Spleen (tissue), 11 donors: ENCODE measurements around the gene SLC8A3. TPM values are rescaled to one million over a fixed set of nuclear protein-coding genes. Genes with fewer than 3 reads are reported as not detected.

ENCODE experiments used
- DNase-seq: peaks from one replicate; pipeline ENCODE4 v3.0.0-alpha.2; 2020
- H3K27ac ChIP-seq, 8 donors: fragments of 200-600 bp; sonication (generic) in 7 of 8; 1 replicate in 4 of 8; 2 replicates in 4 of 8; pipeline versions ENCODE4 v1.5.0 to v1.8.0; 2016 to 2021; ENCODE audit warnings: inconsistent platforms in 4 of 8, mild to moderate bottlenecking in 4 of 8, moderate library complexity in 1 of 8
- H3K27me3 ChIP-seq, 7 donors: fragments of 200-600 bp; sonication (generic) in 6 of 7; replicated peaks in 1 of 7; 1 replicate in 4 of 7; 2 replicates in 3 of 7; pipeline versions ENCODE4 v1.5.0 to v1.8.0; 2016 to 2021; ENCODE audit warnings: inconsistent platforms in 3 of 7, mild to moderate bottlenecking in 1 of 7
- H3K36me3 ChIP-seq, 6 donors: fragments of 200-600 bp; sonication (generic) in 5 of 6; 1 replicate in 4 of 6; 2 replicates in 2 of 6; pipeline versions ENCODE4 v1.5.0 to v1.8.0; 2016 to 2021; ENCODE audit warnings: inconsistent platforms in 2 of 6
- H3K4me1 ChIP-seq, 6 donors: fragments of 200-600 bp; sonication (generic) in 5 of 6; 1 replicate in 3 of 6; 2 replicates in 3 of 6; pipeline versions ENCODE4 v1.5.0 to v1.8.0; 2016 to 2021; ENCODE audit warnings: inconsistent platforms in 3 of 6
- H3K4me3 ChIP-seq, 8 donors: fragments of 200-600 bp; sonication (generic) in 7 of 8; 1 replicate in 4 of 8; 2 replicates in 4 of 8; pipeline versions ENCODE4 v1.5.0 to v1.8.0; 2016 to 2021; ENCODE audit warnings: inconsistent platforms in 4 of 8, mild to moderate bottlenecking in 4 of 8, moderate library complexity in 2 of 8
- H3K9me3 ChIP-seq, 8 donors: fragments of 200-600 bp; sonication (generic) in 7 of 8; 1 replicate in 4 of 8; 2 replicates in 4 of 8; pipeline versions ENCODE4 v1.5.0 to v1.8.0; 2016 to 2021; ENCODE audit warnings: inconsistent platforms in 4 of 8
- POLR2A ChIP-seq, 3 donors: fragments of 450-650 bp; IDR thresholded peaks; one replicate each; pipeline ENCODE4 v1.5.1; 2017; ENCODE audit warnings: antibody characterized with exemption in 3 of 3, mild to moderate bottlenecking in 1 of 3
- POLR2AphosphoS5 ChIP-seq, 3 donors: sonication (generic); formaldehyde crosslinking; IDR thresholded peaks; one replicate each; pipeline ENCODE4 v1.5.1; 2017; ENCODE audit warnings: antibody characterized with exemption in 3 of 3
- WGBS, 5 donors: extraction: QIAGEN DNeasy Blood & Tissue Kit in 3 of 5; methylation state at CpG; one replicate each; pipeline versions ENCODE4 v1.1.5 to v1.1.7; 2013 to 2018; 5-methylcytosine and 5-hydroxymethylcytosine counted together
- intact Hi-C: fragments of 100-400 bp; cut with DNase I; formaldehyde crosslinking; loops from one replicate; pipeline ENCODE4 v1.15.0; 2023; ENCODE audit warnings: low total_unique reads
- polyA plus RNA-seq, 3 donors: library from polyadenylated mRNA; stranded (reverse); fragments of 200-250 nt; gene quantifications; one replicate each; pipeline ENCODE4 v1.2.1, GENCODE V29; 2013
- total RNA-seq, 7 donors: library from RNA; depleted of rRNA in 3 of 7; stranded (reverse); fragments of >200 nt in 3 of 7; fragmentation: NEBNext Ultra II Directional in 4 of 7; extraction: Animal tissue kit (Norgen Biotek cat#: 25700) in 4 of 7; gene quantifications; one replicate each; pipeline versions ENCODE4 v1.1.0 to v1.2.1, GENCODE V29; 2016 to 2021
- TF ChIP-seq, protein P1 (sequence below), 11 experiments: fragments of 200-600 bp in 7 of 11; fragments of 450-650 bp in 4 of 11; sonication (generic) in 4 of 11; IDR thresholded peaks in 8 of 11; conservative IDR thresholded peaks in 3 of 11; 1 replicate in 7 of 11; 2 replicates in 4 of 11; pipeline versions ENCODE4 v1.4.0 to v1.8.0; 2016 to 2021; ENCODE audit warnings: antibody characterized with exemption in 11 of 11, inconsistent platforms in 4 of 11, mild to moderate bottlenecking in 1 of 11
- donor health status: healthy with polysubstance abuse.
- donor health status: DM: no; HTN: no; CAD: no; lungs with moderate emphysema.
- donor health status: DM: no; HTN: no; CAD: no.
- donor health status: Bipolar disorder and iron deficiency.
- donor health status: healthy.
- donor health status: DM: no; HTN: no; CAD: no.
- donor health status: DM: yes; HTN: yes; CAD: no.

The SLC8A3 gene
- total and polyA plus RNA-seq, 10 donors = 0.19 to 0.52 (median 0.33) TPM; not detected in 3

DNA sequence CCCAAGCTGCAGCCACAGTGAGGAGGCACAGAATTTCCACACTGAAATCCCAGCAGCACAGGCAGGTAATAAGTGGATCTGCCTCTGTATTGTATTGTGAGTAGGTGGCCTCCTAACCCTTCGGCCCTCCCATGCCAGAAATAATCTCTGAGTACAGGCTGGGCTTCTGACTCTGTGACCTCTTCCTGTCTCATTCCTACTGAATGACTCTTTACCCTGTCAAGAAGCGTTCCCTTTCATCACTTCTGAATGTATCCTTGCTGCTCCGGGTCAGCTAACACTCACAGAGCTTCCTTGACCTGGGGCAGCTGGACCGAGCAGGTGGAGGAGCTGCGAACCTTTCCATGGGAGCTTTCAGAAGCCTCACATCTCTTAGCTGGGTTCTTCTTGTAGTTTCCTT lies 119.6 kb downstream of the SLC8A3 start:
- TF ChIP-seq, protein P1, sequence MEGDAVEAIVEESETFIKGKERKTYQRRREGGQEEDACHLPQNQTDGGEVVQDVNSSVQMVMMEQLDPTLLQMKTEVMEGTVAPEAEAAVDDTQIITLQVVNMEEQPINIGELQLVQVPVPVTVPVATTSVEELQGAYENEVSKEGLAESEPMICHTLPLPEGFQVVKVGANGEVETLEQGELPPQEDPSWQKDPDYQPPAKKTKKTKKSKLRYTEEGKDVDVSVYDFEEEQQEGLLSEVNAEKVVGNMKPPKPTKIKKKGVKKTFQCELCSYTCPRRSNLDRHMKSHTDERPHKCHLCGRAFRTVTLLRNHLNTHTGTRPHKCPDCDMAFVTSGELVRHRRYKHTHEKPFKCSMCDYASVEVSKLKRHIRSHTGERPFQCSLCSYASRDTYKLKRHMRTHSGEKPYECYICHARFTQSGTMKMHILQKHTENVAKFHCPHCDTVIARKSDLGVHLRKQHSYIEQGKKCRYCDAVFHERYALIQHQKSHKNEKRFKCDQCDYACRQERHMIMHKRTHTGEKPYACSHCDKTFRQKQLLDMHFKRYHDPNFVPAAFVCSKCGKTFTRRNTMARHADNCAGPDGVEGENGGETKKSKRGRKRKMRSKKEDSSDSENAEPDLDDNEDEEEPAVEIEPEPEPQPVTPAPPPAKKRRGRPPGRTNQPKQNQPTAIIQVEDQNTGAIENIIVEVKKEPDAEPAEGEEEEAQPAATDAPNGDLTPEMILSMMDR (IDR thresholded peaks at IDR 0.05 in 8 of 11, conservative IDR thresholded peaks at IDR 0.05 in 3 of 11) = no peak
- H3K36me3 ChIP-seq = no peaks in the 10 kb centered on the region
- no peak for DNase-seq
- H3K9me3 ChIP-seq = no peaks in the 10 kb centered on the region
- H3K4me1 ChIP-seq = no peaks in the 10 kb centered on the region
- intact Hi-C loops = no loop called here
- H3K27me3 ChIP-seq = peaks cover 0 to 3% (median 0%) of the 10 kb centered on the region in 7 donors
- H3K4me3 ChIP-seq = no peak overlapping the region
- WGBS, 5 donors = 63 to 80% (median 72%) methylated on average over 5 of the region's 5 CpGs
- no peak overlapping the region for H3K27ac ChIP-seq

DNA sequence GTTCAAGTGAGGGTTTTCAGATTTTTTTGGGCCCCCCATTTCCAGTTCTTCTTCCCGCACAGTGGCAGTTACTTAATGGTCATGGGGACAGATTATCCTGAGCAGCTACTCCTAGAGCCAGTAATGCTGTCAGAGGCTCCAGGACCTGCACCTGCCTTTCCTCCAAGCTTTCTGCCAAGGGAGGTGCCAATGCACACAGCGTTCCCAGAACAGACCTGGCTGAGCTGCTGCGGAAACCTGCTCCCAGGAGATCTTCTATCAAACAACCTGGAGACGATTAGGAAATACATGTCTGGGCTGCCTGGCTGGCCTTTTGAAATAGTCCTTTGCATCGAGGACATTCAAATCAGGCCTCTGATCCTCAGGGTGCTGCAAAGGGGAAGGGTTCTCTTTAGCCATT lies 120.9 kb downstream of the SLC8A3 start:
- intact Hi-C loops = no loop called here

DNA sequence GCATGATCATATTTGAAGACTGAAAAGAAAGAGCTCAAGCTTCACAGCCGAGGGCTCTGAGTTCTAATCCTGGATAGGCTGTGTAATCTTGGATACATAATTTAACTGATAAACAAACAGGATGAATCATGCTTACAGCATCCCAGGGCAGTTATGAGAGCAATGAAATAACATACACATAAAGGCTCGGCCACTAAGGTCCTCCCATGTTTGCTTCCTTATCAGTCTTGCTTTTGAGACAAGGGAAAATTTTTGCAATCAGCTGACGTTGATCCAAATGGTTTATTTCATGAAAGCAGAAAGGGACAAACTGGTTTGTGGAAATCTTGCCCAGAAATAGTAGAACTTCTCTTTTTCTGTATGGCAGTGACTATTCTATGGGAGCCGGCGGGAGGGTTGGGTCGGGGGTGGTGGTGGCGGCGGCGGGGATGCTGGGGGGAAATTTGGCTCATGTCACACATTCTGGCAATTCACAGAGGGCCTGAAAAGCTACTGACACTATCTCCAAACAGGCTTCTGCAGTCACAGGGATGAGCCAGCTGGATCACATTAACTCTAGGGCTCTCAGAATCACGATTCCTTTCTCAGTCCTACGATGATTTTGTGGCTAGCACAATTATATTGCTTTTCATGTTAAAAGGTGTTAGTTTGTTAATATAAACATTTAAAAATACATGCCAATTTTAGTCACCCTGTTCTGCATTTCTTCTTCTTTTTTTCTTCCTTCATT lies 124.5 kb downstream of the SLC8A3 start:
- 72 to 93% (median 81%) methylated on average over 11 of the region's 11 CpGs for WGBS, 5 donors
- no peak for DNase-seq
- H3K9me3 ChIP-seq = no peaks in the 10 kb centered on the region
- intact Hi-C loops = no loop called here
- no peaks in the 10 kb centered on the region for H3K36me3 ChIP-seq
- no peak for TF ChIP-seq POLR2AphosphoS5 (IDR thresholded peaks at IDR 0.05)
- TF ChIP-seq, protein P1 (IDR thresholded peaks at IDR 0.05 in 8 of 11, conservative IDR thresholded peaks at IDR 0.05 in 3 of 11) = no peak
- no peak for TF ChIP-seq POLR2A (IDR thresholded peaks at IDR 0.05)
- H3K4me1 ChIP-seq = no peaks in the 10 kb centered on the region
- H3K4me3 ChIP-seq = no peak overlapping the region
- H3K27ac ChIP-seq = no peak overlapping the region
- peaks cover 0 to 9% (median 0%) of the 10 kb centered on the region in 7 donors for H3K27me3 ChIP-seq

More for the DNA sequence above, 120.9 kb downstream of the SLC8A3 start:
- H3K9me3 ChIP-seq = no peaks in the 10 kb centered on the region
- no peaks in the 10 kb centered on the region for H3K36me3 ChIP-seq
- TF ChIP-seq, protein P1 (IDR thresholded peaks at IDR 0.05 in 8 of 11, conservative IDR thresholded peaks at IDR 0.05 in 3 of 11) = no peak
- TF ChIP-seq POLR2AphosphoS5 (IDR thresholded peaks at IDR 0.05) (no peak), POLR2A (IDR thresholded peaks at IDR 0.05) (no peak)
- WGBS, 5 donors = 88 to 96% (median 92%) methylated on average over 4 to 5 of the region's 5 CpGs
- peaks cover 0 to 6% (median 0%) of the 10 kb centered on the region in 7 donors for H3K27me3 ChIP-seq
- no peak for DNase-seq
- H3K4me3 ChIP-seq = no peak overlapping the region
- no peak overlapping the region for H3K27ac ChIP-seq
- no peaks in the 10 kb centered on the region for H3K4me1 ChIP-seq

DNA sequence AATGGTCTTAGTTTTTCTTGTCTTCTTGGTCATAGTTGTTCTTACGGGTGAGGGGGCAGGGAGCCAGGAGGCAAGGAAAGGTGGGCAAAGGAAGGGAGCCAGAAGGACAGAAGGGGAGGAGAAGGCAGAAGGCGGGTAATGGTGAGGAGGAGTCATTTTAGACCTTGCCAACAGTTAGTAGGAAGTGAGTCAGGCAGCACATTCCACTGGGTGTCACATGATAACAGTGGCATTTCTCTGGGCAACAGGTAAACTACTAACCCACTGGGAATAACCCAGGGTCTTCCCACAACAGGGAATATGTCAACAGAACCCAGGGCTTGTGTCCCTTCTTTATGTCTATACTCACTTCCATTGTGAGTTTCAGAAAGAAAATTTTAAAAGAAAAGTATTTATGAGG lies 127.6 kb downstream of the SLC8A3 start:
- 76 to 91% (median 88%) methylated on average over 2 of the region's 2 CpGs for WGBS, 5 donors
- Histone ChIP-seq H3K4me3 (no peak overlapping the region), H3K27me3 (peaks cover 0 to 9% (median 0%) of the 10 kb centered on the region in 7 donors), H3K4me1 (no peaks in the 10 kb centered on the region), H3K9me3 (no peaks in the 10 kb centered on the region), H3K27ac (no peak overlapping the region), H3K36me3 (no peaks in the 10 kb centered on the region)
- TF ChIP-seq, protein P1 (IDR thresholded peaks at IDR 0.05 in 8 of 11, conservative IDR thresholded peaks at IDR 0.05 in 3 of 11) = no peak
- TF ChIP-seq POLR2A (IDR thresholded peaks at IDR 0.05) = no peak
- TF ChIP-seq POLR2AphosphoS5 (IDR thresholded peaks at IDR 0.05) = no peak
- intact Hi-C loops = no loop called here
- no peak for DNase-seq
